Esophagus muscularis mucosa (tissue), 4 donors: Measurements from ENCODE around the gene FHOD1. TPM values are rescaled to one million over a fixed set of nuclear protein-coding genes. Genes with fewer than 3 reads are reported as not detected.

Source experiments
- DNase-seq: peaks from one replicate; pipeline ENCODE4 v3.0.0-alpha.2; 2017; ENCODE audit errors: extremely low spot score
- H3K27ac ChIP-seq, 4 donors: fragments of 200-600 bp; sonication (generic); replicated peaks in 1 of 4; 1 replicate in 3 of 4; 2 replicates in 1 of 4; pipeline ENCODE4 v1.5.1; 2016 to 2019; ENCODE audit warnings: mild to moderate bottlenecking in 1 of 4
- H3K27me3 ChIP-seq, 4 donors: fragments of 200-600 bp; sonication (generic); one replicate each; pipeline versions ENCODE4 v1.5.1 to v1.6.0; 2016 to 2019
- H3K36me3 ChIP-seq, 4 donors: fragments of 200-600 bp; sonication (generic); one replicate each; pipeline ENCODE4 v1.5.1; 2016 to 2019
- H3K4me1 ChIP-seq, 4 donors: fragments of 200-600 bp; sonication (generic); one replicate each; pipeline ENCODE4 v1.5.1; 2016 to 2019
- H3K4me3 ChIP-seq, 4 donors: fragments of 200-600 bp; sonication (generic); 1 replicate in 2 of 4; 2 replicates in 2 of 4; pipeline ENCODE4 v1.5.1; 2016 to 2019; ENCODE audit warnings: mild to moderate bottlenecking in 4 of 4, moderate library complexity in 1 of 4
- H3K9me3 ChIP-seq, 4 donors: fragments of 200-600 bp; sonication (generic); 1 replicate in 3 of 4; 2 replicates in 1 of 4; pipeline ENCODE4 v1.5.1; 2016 to 2019
- EP300 ChIP-seq: sonication (generic); formaldehyde crosslinking; IDR thresholded peaks from one replicate; pipeline ENCODE4 v1.6.1; 2017; ENCODE audit warnings: antibody characterized with exemption
- POLR2A ChIP-seq: fragments of 450-650 bp; IDR thresholded peaks from one replicate; pipeline ENCODE4 v1.6.1; 2017; ENCODE audit warnings: antibody characterized with exemption, moderate library complexity, mild to moderate bottlenecking, low read depth
- POLR2AphosphoS5 ChIP-seq, 2 donors: sonication (generic); formaldehyde crosslinking; IDR thresholded peaks; one replicate each; pipeline ENCODE4 v1.6.1; 2017; ENCODE audit warnings: antibody characterized with exemption in 2 of 2
- WGBS: methylation state at CpG from one replicate; pipeline ENCODE4 v1.1.5; 2018; 5-methylcytosine and 5-hydroxymethylcytosine counted together
- intact Hi-C: fragments of 100-400 bp; cut with DNase I; formaldehyde crosslinking; loops from one replicate; pipeline ENCODE4 v1.15.1; 2023
- total RNA-seq, 4 donors: library from RNA; depleted of rRNA; stranded (reverse); fragments of >200 nt; gene quantifications; one replicate each; pipeline versions ENCODE4 v1.1.0 to v1.2.1, GENCODE V29; 2016
- TF ChIP-seq, protein P1 (sequence below), 3 experiments: fragments of 200-600 bp in 2 of 3; fragments of 450-650 bp in 1 of 3; sonication (generic) in 2 of 3; IDR thresholded peaks; one replicate each; pipeline ENCODE4 v1.5.1; 2017 to 2019; ENCODE audit warnings: antibody characterized with exemption in 3 of 3, mild to moderate bottlenecking in 2 of 3, moderate library complexity in 1 of 3

FHOD1 gene
- total RNA-seq, 4 donors from 2014 or later = 8.0 to 15.6 (median 10.0) TPM

DNA sequence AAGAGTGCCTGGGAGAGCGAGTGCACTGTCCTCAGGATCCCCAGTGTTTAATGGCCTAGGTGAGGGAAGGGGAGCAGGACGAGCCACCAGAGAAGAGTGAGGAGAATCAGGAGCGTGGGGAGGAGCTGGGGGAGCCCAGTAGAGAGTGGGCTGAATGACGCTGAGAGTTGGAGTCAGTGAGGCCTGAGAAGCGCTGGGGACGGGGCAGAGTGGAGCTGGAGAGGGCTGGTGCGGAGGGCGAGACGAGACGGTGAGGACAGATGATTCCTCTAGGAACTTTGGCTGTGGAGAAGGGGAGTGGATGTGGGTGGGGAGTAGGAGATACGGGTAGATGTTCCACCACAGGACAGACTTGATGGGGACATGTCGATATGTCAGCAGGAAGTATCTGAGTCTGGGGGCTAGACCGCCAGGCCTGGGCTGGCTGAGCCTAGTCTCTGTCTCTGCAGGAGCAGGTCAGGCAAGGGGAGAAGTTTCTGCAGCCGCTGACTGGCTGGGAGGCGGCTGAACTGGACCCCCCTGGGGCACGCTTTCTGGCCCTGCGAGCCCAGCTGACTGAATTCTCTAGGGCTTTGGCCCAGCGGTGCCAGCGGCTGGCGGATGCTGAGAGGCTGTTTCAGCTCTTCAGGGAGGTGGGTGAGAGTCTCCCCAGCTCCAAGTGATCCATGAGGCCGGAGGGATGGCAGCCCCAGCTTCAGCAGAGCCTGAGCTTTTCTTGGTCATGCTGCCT lies 36.7 kb upstream of the FHOD1 start:
- peaks cover 3 to 13% (median 10%) of the 10 kb centered on the region in 4 donors for H3K4me1 ChIP-seq
- DNase-seq = no peak
- no peak overlapping the region for H3K4me3 ChIP-seq
- WGBS = 95% methylated on average over 17 of the region's 21 CpGs
- H3K27me3 ChIP-seq = no peaks in the 10 kb centered on the region
- intact Hi-C loops = no loop called here
- no peaks in the 10 kb centered on the region for H3K9me3 ChIP-seq
- H3K27ac ChIP-seq = no peak overlapping the region
- peaks cover 0 to 6% (median 0%) of the 10 kb centered on the region in 4 donors for H3K36me3 ChIP-seq
- TF ChIP-seq POLR2AphosphoS5 (IDR thresholded peaks at IDR 0.05) (no peak), POLR2A (no peak), EP300 (no peak)
- TF ChIP-seq, protein P1, sequence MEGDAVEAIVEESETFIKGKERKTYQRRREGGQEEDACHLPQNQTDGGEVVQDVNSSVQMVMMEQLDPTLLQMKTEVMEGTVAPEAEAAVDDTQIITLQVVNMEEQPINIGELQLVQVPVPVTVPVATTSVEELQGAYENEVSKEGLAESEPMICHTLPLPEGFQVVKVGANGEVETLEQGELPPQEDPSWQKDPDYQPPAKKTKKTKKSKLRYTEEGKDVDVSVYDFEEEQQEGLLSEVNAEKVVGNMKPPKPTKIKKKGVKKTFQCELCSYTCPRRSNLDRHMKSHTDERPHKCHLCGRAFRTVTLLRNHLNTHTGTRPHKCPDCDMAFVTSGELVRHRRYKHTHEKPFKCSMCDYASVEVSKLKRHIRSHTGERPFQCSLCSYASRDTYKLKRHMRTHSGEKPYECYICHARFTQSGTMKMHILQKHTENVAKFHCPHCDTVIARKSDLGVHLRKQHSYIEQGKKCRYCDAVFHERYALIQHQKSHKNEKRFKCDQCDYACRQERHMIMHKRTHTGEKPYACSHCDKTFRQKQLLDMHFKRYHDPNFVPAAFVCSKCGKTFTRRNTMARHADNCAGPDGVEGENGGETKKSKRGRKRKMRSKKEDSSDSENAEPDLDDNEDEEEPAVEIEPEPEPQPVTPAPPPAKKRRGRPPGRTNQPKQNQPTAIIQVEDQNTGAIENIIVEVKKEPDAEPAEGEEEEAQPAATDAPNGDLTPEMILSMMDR (IDR thresholded peaks at IDR 0.05) = no peak

DNA sequence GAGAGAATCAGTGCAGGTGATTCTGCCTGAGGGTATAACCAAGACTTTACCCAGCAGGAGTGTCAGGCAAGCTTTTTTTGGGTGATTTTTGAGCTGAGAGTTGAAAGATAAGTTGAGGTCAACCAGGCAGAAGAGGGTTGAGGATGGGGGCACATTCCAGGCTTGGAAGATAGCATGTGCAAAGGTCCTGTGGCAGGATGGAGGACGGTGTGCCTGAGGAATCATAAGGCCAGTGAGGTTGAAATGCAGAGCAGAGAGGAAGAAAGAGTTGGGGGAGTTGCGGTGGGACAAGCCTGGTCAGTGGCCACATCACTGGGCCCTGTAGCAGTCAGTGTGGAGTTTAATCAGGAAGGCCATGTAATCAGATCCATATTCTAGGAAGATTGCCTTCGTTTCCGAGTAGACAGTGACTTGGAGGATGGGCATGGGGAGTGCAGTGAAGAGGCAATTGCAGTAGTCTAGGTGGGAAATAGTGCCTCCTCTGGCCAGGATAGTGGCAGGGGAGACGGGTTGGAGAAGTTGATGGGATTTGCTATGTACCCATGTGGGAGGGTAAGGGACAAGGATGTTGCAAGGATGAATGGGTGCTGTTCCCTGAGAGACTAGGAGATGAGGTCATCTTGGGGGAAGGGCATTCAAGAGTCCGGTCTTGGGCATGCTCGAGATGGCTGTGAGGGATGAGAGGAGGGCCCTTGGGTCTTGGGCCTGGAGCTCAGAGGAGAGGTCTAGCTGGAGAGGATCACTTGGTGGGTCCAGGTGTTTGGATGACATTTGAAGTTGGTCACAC lies 36.0 kb upstream of the FHOD1 start:
- intact Hi-C loops = no loop called here
- no peaks in the 10 kb centered on the region for H3K9me3 ChIP-seq
- H3K27ac ChIP-seq = no peak overlapping the region
- DNase-seq = no peak
- H3K4me1 ChIP-seq = peaks cover 9 to 21% (median 17%) of the 10 kb centered on the region in 4 donors
- H3K4me3 ChIP-seq = no peak overlapping the region
- WGBS = 91% methylated on average over 7 of the region's 7 CpGs
- H3K36me3 ChIP-seq = peaks cover 0 to 6% (median 0%) of the 10 kb centered on the region in 4 donors
- TF ChIP-seq EP300 (no peak), POLR2A (no peak), POLR2AphosphoS5 (IDR thresholded peaks at IDR 0.05) (no peak)
- TF ChIP-seq, protein P1 (IDR thresholded peaks at IDR 0.05) = no peak
- H3K27me3 ChIP-seq = no peaks in the 10 kb centered on the region

DNA sequence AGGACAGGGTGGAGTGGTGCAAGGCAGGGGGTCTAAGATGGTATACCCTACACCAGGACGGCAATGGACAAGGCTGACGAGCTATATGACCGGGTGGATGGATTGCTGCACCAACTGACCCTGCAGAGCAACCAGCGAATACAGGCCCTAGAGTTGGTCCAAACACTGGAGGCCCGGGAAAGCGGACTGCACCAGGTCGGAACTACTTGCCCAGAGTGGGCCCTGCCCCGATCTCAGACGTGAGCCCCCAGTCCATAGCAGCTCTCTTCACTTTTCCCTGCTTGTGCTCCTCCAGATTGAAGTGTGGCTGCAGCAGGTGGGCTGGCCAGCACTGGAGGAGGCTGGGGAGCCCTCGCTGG lies 35.1 kb upstream of the FHOD1 start:
- TF ChIP-seq EP300 (no peak), POLR2A (no peak), POLR2AphosphoS5 (IDR thresholded peaks at IDR 0.05) (no peak)
- TF ChIP-seq, protein P1 (IDR thresholded peaks at IDR 0.05) = no peak
- Histone ChIP-seq H3K9me3 (no peaks in the 10 kb centered on the region), H3K4me3 (no peak overlapping the region), H3K4me1 (peaks cover 13 to 29% (median 25%) of the 10 kb centered on the region in 4 donors), H3K27ac (no peak overlapping the region), H3K27me3 (no peaks in the 10 kb centered on the region), H3K36me3 (peaks cover 0 to 6% (median 0%) of the 10 kb centered on the region in 4 donors)
- WGBS = 98% methylated on average over 7 of the region's 10 CpGs
- no peak for DNase-seq
- intact Hi-C loops = no loop called here

DNA sequence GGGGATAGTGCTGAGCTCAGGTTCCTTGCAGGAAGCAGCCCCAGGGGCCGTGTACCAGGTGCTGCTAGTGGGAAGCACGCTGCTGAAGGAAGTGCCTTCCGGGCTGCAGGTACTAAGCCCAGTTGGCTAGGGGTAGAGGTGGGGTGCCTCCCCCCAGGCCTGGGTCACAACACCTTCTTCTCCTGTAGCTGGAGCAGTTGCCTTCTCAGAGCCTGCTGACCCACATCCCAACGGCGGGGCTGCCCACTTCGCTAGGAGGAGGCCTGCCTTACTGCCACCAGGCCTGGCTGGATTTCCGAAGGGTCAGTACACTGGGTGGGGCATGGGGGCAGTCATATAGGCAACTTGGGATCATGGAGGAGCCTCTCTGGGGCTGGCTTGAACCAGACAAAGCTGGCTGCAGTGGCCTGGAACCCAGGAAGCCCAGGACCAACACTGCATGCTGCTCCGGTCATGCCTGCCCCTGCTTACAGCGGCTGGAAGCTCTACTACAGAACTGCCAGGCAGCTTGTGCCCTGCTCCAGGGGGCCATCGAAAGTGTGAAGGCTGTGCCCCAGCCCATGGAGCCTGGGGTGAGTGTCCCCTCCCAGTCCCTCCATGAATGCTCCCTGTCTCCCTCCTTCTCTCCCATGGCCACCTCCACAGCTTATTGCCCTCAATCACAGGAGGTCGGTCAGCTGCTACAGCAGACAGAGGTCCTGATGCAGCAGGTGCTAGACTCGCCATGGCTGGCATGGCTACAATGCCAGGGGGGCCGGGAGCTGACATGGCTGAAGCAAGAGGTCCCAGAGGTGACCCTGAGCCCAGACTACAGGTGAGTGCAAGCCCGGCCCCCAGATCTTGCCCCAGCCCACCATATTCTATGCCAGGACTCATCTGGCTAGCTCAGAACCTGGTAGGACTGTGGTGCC lies 34.5 kb upstream of the FHOD1 start:
- Histone ChIP-seq H3K4me3 (no peak overlapping the region), H3K36me3 (peaks cover 0 to 6% (median 2%) of the 10 kb centered on the region in 4 donors), H3K27ac (no peak overlapping the region), H3K9me3 (no peaks in the 10 kb centered on the region), H3K4me1 (peaks cover 13 to 35% (median 31%) of the 10 kb centered on the region in 4 donors), H3K27me3 (no peaks in the 10 kb centered on the region)
- intact Hi-C loops = no loop called here
- no peak for TF ChIP-seq POLR2A
- no peak for TF ChIP-seq POLR2AphosphoS5 (IDR thresholded peaks at IDR 0.05)
- no peak for TF ChIP-seq EP300
- TF ChIP-seq, protein P1 (IDR thresholded peaks at IDR 0.05) = no peak
- WGBS = 92% methylated on average over 7 of the region's 14 CpGs
- no peak for DNase-seq
